ENCODE results near the gene ITPRID2.

DNA sequence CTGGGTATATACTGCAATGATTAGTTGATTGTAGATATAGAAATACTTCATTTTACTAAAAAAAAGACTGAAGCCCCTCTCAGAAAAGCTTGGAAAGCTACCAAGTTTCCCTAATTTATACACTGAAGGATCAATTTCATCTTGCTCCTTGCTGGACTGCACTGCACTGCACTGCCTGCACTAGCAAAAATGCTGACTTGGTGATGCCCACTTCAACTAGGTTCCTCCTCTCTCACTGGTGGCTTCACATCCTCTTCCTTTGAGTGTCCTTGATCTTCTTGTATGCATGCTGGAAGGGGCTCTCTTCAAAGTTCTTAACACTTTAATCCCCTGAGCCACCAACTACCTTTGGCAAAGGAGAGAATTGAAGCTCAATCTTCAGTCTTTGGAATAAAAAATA is 31.7 kb upstream of the ITPRID2 start:
- TF ChIP-seq, protein P1, sequence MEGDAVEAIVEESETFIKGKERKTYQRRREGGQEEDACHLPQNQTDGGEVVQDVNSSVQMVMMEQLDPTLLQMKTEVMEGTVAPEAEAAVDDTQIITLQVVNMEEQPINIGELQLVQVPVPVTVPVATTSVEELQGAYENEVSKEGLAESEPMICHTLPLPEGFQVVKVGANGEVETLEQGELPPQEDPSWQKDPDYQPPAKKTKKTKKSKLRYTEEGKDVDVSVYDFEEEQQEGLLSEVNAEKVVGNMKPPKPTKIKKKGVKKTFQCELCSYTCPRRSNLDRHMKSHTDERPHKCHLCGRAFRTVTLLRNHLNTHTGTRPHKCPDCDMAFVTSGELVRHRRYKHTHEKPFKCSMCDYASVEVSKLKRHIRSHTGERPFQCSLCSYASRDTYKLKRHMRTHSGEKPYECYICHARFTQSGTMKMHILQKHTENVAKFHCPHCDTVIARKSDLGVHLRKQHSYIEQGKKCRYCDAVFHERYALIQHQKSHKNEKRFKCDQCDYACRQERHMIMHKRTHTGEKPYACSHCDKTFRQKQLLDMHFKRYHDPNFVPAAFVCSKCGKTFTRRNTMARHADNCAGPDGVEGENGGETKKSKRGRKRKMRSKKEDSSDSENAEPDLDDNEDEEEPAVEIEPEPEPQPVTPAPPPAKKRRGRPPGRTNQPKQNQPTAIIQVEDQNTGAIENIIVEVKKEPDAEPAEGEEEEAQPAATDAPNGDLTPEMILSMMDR (conservative IDR thresholded peaks at IDR 0.05; ENCODE audit: low read depth, low read length): no peak
- TF ChIP-seq MAZ (IDR thresholded peaks at IDR 0.05; ENCODE audit: borderline replicate concordance, low read depth, low read length) (no peak), MXI1 (IDR thresholded peaks at IDR 0.05; ENCODE audit: borderline replicate concordance, low read depth, low read length) (no peak), USF2 (IDR thresholded peaks at IDR 0.05; ENCODE audit: low read depth, low read length) (no peak), CEBPB (IDR thresholded peaks at IDR 0.05; ENCODE audit: low read depth, low read length) (no peak)
- TF ChIP-seq, protein P2, sequence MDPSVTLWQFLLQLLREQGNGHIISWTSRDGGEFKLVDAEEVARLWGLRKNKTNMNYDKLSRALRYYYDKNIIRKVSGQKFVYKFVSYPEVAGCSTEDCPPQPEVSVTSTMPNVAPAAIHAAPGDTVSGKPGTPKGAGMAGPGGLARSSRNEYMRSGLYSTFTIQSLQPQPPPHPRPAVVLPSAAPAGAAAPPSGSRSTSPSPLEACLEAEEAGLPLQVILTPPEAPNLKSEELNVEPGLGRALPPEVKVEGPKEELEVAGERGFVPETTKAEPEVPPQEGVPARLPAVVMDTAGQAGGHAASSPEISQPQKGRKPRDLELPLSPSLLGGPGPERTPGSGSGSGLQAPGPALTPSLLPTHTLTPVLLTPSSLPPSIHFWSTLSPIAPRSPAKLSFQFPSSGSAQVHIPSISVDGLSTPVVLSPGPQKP (IDR thresholded peaks at IDR 0.05; ENCODE audit: borderline replicate concordance, low read depth, low read length): no peak

Data from IMR-90 (cell line).